ENCODE results near the gene CLCF1.
A peak's percentile ranks its signal among the peaks of the same experiment; 100 is the strongest.

Gene CLCF1

DNA sequence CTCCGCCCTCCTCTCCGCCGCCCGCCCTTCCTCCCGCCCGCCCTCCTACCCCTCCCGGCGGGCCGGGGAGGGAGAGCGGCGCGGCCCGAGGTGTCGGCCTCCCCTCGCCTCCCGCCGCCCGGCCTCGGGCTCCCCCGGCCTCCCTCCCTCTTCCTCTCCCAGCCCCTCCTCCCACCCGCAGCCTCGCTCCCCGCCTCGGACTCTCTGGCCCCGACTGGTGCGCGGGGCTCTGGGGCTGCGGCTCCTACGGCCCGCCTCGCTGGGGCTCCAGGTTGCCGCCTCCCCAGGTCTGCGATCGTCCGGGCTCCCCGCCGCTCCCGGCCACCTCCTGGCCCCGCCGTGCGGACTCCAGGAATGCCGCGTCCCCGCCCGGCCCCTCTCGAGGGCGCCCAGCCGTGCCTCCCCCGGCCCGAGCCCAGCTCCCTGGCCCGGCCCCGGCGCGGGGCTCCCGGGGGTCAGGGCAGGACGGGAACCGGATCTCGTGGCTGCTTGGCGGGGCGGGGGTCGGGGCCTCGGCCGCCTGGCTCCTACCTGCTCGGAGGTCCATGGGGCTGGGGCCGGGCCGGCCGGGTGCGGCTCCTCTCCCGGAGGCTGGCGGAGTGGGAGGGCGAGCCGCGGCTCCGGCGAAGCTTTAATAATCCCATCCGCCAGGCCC is at the start of gene CLCF1:
Gene CLCF1, minus strand, starts transcription at position 606 of the 655 bp plus-strand sequence. Its CDS starts 59 bp downstream, at position 547.
- no peaks in the 10 kb centered on the region for H3K9me3 ChIP-seq (ENCODE audit: control insufficient read depth, insufficient read depth, low read length)
- H3K27me3 ChIP-seq (ENCODE audit: control insufficient read depth, low read length): no peaks in the 10 kb centered on the region
- no peaks in the 10 kb centered on the region for H3K9me2 ChIP-seq (replicated peaks; ENCODE audit: control insufficient read depth, low read length)
- H4K20me1 ChIP-seq (ENCODE audit: control insufficient read depth, insufficient read depth, low read depth, low read length): peaks cover 15% of the 10 kb centered on the region
- H3K36me3 ChIP-seq (ENCODE audit: control insufficient read depth, low read length): peaks cover 13% of the 10 kb centered on the region
- peaks cover 81% of the 10 kb centered on the region for H3K4me1 ChIP-seq (ENCODE audit: control insufficient read depth, low read length)
- peak within 1 kb of the TSS; percentile 96 for H3K4me3 ChIP-seq (ENCODE audit: low read length)
- TF ChIP-seq EZH2phosphoT487 (IDR thresholded peaks at IDR 0.05; ENCODE audit: borderline replicate concordance, low read length): no peak
- TF ChIP-seq CTCF (IDR thresholded peaks at IDR 0.05; ENCODE audit: low read depth, low read length, poor library complexity, severe bottlenecking): no peak
- peaks cover 5% of the 10 kb centered on the region; the same call in 1 of the 2 replicates for H3F3A ChIP-seq (ENCODE audit: control insufficient read depth, insufficient read depth)
- H3K27ac ChIP-seq (ENCODE audit: low read depth, low read length): peak within 1 kb of the TSS; percentile 86
- peaks cover 61% of the 10 kb centered on the region for H3K79me2 ChIP-seq (ENCODE audit: control insufficient read depth, low read length)
- peak within 1 kb of the TSS; percentile 99 for H3K4me2 ChIP-seq (ENCODE audit: low read length)

DNA sequence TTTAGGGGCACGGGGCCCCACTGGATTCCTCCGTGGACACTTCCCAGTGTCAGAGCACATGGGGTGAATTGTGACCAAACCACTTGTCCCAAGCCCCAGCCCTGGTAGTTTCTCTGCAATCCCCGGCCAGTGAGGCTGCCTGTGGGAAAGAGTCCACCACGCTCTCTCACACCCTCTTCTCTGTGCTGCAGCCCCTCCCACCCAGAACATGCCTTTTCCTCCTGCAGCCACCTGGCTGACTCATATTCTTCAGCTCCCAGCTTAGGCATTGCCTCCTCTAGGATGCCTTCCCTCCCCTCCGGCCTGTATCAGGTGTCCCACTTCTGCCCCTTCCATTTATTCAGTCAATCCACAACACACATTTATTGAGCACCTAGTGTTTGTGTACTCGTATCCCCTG is 49.5 kb upstream of the CLCF1 start:
- Histone ChIP-seq H3K9me3 (ENCODE audit: control insufficient read depth, insufficient read depth, low read length) (no peaks in the 10 kb centered on the region), H3K4me3 (ENCODE audit: low read length) (no peak overlapping the region), H3K79me2 (ENCODE audit: control insufficient read depth, low read length) (no peaks in the 10 kb centered on the region), H4K20me1 (ENCODE audit: control insufficient read depth, insufficient read depth, low read depth, low read length) (no peaks in the 10 kb centered on the region), H3K36me3 (ENCODE audit: control insufficient read depth, low read length) (no peaks in the 10 kb centered on the region), H3K4me1 (ENCODE audit: control insufficient read depth, low read length) (peaks cover 40% of the 10 kb centered on the region), H3K9me2 (replicated peaks; ENCODE audit: control insufficient read depth, low read length) (no peaks in the 10 kb centered on the region), H3K27ac (ENCODE audit: low read depth, low read length) (no peak overlapping the region), H3K27me3 (ENCODE audit: control insufficient read depth, low read length) (no peaks in the 10 kb centered on the region), H3F3A (ENCODE audit: control insufficient read depth, insufficient read depth) (peaks cover 2% of the 10 kb centered on the region; the same call in 1 of the 2 replicates), H3K4me2 (ENCODE audit: low read length) (no peak overlapping the region)
- TF ChIP-seq EZH2phosphoT487 (IDR thresholded peaks at IDR 0.05; ENCODE audit: borderline replicate concordance, low read length) (no peak), CTCF (IDR thresholded peaks at IDR 0.05; ENCODE audit: low read depth, low read length, poor library complexity, severe bottlenecking) (no peak)

DNA sequence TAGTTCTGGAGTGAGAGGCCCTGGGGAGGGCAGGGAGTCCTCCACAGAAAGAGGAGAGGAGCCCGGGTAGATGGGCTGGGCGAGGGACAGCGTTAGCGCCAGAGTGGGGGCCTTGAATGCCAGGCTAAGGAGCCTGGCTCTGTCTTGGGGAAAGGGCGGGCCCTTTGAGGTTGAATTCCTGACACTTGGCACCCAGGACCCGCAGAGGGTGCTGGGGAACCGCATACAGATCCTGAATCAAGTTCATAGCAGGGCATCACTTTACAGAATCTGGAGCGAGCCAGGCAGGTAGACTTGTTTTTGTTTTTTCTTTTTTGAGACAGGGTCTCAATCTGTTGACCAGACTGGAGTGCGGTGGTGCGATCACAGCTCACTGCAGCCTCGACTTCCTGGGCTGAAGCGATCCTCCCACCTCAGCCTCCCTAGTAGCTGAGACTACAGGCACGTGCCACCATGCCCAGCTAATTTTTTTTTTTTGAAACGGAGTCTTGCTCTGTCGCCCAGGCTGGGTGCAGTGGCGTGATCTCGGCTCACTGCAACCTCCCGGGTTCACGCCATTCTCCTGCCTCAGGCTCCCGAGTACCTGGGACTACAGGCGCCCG is 48.1 kb upstream of the CLCF1 start:
- H3K9me2 ChIP-seq (replicated peaks; ENCODE audit: control insufficient read depth, low read length): no peaks in the 10 kb centered on the region
- no peaks in the 10 kb centered on the region for H3K79me2 ChIP-seq (ENCODE audit: control insufficient read depth, low read length)
- H3K27me3 ChIP-seq (ENCODE audit: control insufficient read depth, low read length): no peaks in the 10 kb centered on the region
- H3K27ac ChIP-seq (ENCODE audit: low read depth, low read length): no peak overlapping the region
- peaks cover 46% of the 10 kb centered on the region for H3K4me1 ChIP-seq (ENCODE audit: control insufficient read depth, low read length)
- no peaks in the 10 kb centered on the region for H3K9me3 ChIP-seq (ENCODE audit: control insufficient read depth, insufficient read depth, low read length)
- H3F3A ChIP-seq (ENCODE audit: control insufficient read depth, insufficient read depth): peaks cover 3% of the 10 kb centered on the region; the same call in 1 of the 2 replicates
- no peak for TF ChIP-seq EZH2phosphoT487 (IDR thresholded peaks at IDR 0.05; ENCODE audit: borderline replicate concordance, low read length)
- TF ChIP-seq CTCF (IDR thresholded peaks at IDR 0.05; ENCODE audit: low read depth, low read length, poor library complexity, severe bottlenecking): no peak
- peak overlapping the region; percentile 73 for H3K4me2 ChIP-seq (ENCODE audit: low read length)
- peak overlapping the region; percentile 60 for H3K4me3 ChIP-seq (ENCODE audit: low read length)
- H3K36me3 ChIP-seq (ENCODE audit: control insufficient read depth, low read length): no peaks in the 10 kb centered on the region
- no peaks in the 10 kb centered on the region for H4K20me1 ChIP-seq (ENCODE audit: control insufficient read depth, insufficient read depth, low read depth, low read length)
